Stomach (tissue), 19 donors: ENCODE results near the gene HECA. TPM values are rescaled to one million over a fixed set of nuclear protein-coding genes. Genes with fewer than 3 reads are reported as not detected.

Source experiments
- DNase-seq, 2 donors: peaks; one replicate each; pipeline versions ENCODE4 v3.0.0 to v3.0.0-alpha.2; 2013 to 2019
- H3K27ac ChIP-seq, 5 donors: fragments of 200-600 bp in 4 of 5; sonication (generic) in 4 of 5; one replicate each; pipeline ENCODE4 v1.5.1; 2013 to 2019; ENCODE audit warnings: mild to moderate bottlenecking in 1 of 5, moderate library complexity in 1 of 5
- H3K27me3 ChIP-seq, 3 donors: fragments of 200-600 bp; sonication (generic); one replicate each; pipeline ENCODE4 v1.5.1; 2017 to 2019; ENCODE audit warnings: mixed run types in 1 of 3
- H3K36me3 ChIP-seq, 4 donors: fragments of 200-600 bp; sonication (generic); 1 replicate in 3 of 4; 2 replicates in 1 of 4; pipeline ENCODE4 v1.5.1; 2016 to 2019
- H3K4me1 ChIP-seq, 4 donors: fragments of 200-600 bp; sonication (generic); one replicate each; pipeline ENCODE4 v1.5.1; 2016 to 2019
- H3K4me3 ChIP-seq, 4 donors: fragments of 200-600 bp; sonication (generic) in 3 of 4; one replicate each; pipeline ENCODE4 v1.5.1; 2016 to 2019; ENCODE audit warnings: mild to moderate bottlenecking in 1 of 4
- H3K9me3 ChIP-seq, 4 donors: fragments of 200-600 bp; sonication (generic); one replicate each; pipeline ENCODE4 v1.5.1; 2016 to 2019
- EP300 ChIP-seq: sonication (generic); formaldehyde crosslinking; IDR thresholded peaks from one replicate; pipeline ENCODE4 v1.6.1; 2017; ENCODE audit warnings: antibody characterized with exemption
- POLR2A ChIP-seq, 4 donors: fragments of 450-650 bp; IDR thresholded peaks; one replicate each; pipeline ENCODE4 v1.6.1; 2016; ENCODE audit warnings: antibody characterized with exemption in 4 of 4, control low read depth in 2 of 4, mild to moderate bottlenecking in 1 of 4, moderate library complexity in 1 of 4
- POLR2AphosphoS5 ChIP-seq, 3 donors: sonication (generic); formaldehyde crosslinking; IDR thresholded peaks; one replicate each; pipeline ENCODE4 v1.6.1; 2016; ENCODE audit warnings: antibody characterized with exemption in 3 of 3
- WGBS, 5 donors: extraction: QIAGEN DNeasy Blood & Tissue Kit in 3 of 5; methylation state at CpG; one replicate each; pipeline versions ENCODE4 v1.1.5 to v1.1.7; 2013 to 2018; 5-methylcytosine and 5-hydroxymethylcytosine counted together
- intact Hi-C: fragments of 100-400 bp; cut with DNase I; formaldehyde crosslinking; loops from one replicate; pipeline ENCODE4 v1.15.1; 2023; ENCODE audit warnings: low total_unique reads
- long read RNA-seq, 10 donors: transcript quantifications; one replicate each; lab custom pipeline, GENCODE V29; 2026
- polyA plus RNA-seq, 3 donors: library from polyadenylated mRNA; stranded (reverse); fragments of 200-250 nt; gene quantifications; one replicate each; pipeline ENCODE4 v1.2.3, GENCODE V29; 2013
- total RNA-seq, 5 donors: library from RNA; depleted of rRNA; stranded (reverse); fragments of >200 nt; gene quantifications; one replicate each; pipeline versions ENCODE4 v1.1.0 to v1.2.3, GENCODE V29; 2014 to 2016
- TF ChIP-seq, protein P1 (sequence below), 7 experiments: fragments of 450-650 bp in 4 of 7; fragments of 200-600 bp in 3 of 7; sonication (generic) in 3 of 7; IDR thresholded peaks; one replicate each; pipeline ENCODE4 v1.5.1; 2016 to 2019; ENCODE audit warnings: antibody characterized with exemption in 7 of 7, control low read depth in 2 of 7, mild to moderate bottlenecking in 1 of 7
- donor health status: healthy with polysubstance abuse.
- donor health status: Bipolar disorder and iron deficiency.
- donor health status: healthy.

Gene HECA, protein sequence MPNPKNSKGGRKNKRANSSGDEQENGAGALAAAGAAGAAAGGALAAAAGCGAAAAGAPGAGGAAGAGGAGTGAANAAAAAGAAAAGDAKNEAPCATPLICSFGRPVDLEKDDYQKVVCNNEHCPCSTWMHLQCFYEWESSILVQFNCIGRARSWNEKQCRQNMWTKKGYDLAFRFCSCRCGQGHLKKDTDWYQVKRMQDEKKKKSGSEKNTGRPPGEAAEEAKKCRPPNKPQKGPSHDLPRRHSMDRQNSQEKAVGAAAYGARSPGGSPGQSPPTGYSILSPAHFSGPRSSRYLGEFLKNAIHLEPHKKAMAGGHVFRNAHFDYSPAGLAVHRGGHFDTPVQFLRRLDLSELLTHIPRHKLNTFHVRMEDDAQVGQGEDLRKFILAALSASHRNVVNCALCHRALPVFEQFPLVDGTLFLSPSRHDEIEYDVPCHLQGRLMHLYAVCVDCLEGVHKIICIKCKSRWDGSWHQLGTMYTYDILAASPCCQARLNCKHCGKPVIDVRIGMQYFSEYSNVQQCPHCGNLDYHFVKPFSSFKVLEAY
- total RNA-seq = 10 to 100 TPM; 24.5 to 52.1 (median 37.7) TPM
- polyA plus RNA-seq = 10 to 100 TPM in 1 of 3 donors, 1 to 10 TPM in 2; 7.6 to 12.8 (median 8.3) TPM
- long read RNA-seq, donor 1 = 0 reads
- long read RNA-seq, donor 2, full-length matches to known transcripts = 2 of 2 reads
- long read RNA-seq, donor 2, partial matches to known transcripts = 0 of 2 reads
- long read RNA-seq, donor 2, other reads (novel, unspliced or antisense) = 0 of 2 reads
- long read RNA-seq, donor 3, full-length matches to known transcripts = 5 of 5 reads
- long read RNA-seq, donor 3, partial matches to known transcripts = 0 of 5 reads
- long read RNA-seq, donor 3, other reads (novel, unspliced or antisense) = 0 of 5 reads
- long read RNA-seq, donor 4 = 0 reads
- long read RNA-seq, donor 5, full-length matches to known transcripts = 1 of 1 reads
- long read RNA-seq, donor 5, partial matches to known transcripts = 0 of 1 reads
- long read RNA-seq, donor 5, other reads (novel, unspliced or antisense) = 0 of 1 reads
- long read RNA-seq, donor 6, full-length matches to known transcripts = 4 of 10 reads
- long read RNA-seq, donor 6, partial matches to known transcripts = 6 of 10 reads
- long read RNA-seq, donor 6, other reads (novel, unspliced or antisense) = 0 of 10 reads
- long read RNA-seq, donor 7, full-length matches to known transcripts = 1 of 1 reads
- long read RNA-seq, donor 7, partial matches to known transcripts = 0 of 1 reads
- long read RNA-seq, donor 7, other reads (novel, unspliced or antisense) = 0 of 1 reads
- long read RNA-seq, donor 8, full-length matches to known transcripts = 1 of 1 reads
- long read RNA-seq, donor 8, partial matches to known transcripts = 0 of 1 reads
- long read RNA-seq, donor 8, other reads (novel, unspliced or antisense) = 0 of 1 reads
- long read RNA-seq, donor 9, full-length matches to known transcripts = 1 of 11 reads
- long read RNA-seq, donor 9, partial matches to known transcripts = 10 of 11 reads
- long read RNA-seq, donor 9, other reads (novel, unspliced or antisense) = 0 of 11 reads
- long read RNA-seq, donor 10, full-length matches to known transcripts = 2 of 17 reads
- long read RNA-seq, donor 10, partial matches to known transcripts = 15 of 17 reads
- long read RNA-seq, donor 10, other reads (novel, unspliced or antisense) = 0 of 17 reads

DNA sequence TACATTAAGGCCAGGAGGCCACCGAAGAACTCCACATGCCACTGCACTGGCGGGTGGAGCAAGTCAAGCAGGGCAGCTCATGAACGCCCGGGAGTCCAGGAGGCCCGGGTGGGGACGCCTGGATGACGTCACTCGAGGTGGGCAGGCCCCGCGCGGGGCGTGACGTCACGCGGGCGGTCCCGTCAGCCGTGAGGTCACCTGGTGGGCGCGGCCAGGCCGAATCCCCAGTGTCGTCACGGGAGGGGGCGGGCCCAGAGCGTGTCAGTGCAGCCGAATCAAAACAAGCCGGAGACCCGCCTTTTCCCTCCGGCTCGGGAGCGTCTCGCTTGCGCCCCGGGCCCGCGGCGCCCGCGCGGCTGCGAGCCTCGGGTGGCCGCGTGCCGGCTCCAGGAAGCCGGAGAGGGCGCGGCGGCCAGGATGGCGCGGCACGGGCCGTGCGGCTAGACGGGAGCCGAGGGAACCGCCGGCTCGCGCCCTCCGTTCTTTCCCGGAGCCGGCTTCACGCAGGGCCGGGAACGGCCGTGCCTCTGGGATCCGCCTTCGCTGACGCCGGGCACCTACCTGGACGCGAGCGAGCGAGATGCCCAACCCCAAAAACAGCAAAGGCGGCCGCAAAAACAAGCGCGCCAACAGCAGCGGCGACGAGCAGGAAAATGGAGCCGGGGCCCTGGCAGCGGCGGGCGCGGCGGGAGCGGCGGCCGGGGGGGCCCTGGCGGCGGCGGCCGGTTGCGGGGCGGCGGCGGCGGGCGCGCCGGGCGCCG is at the start of gene HECA:
TSS of gene HECA (plus strand) at position 264 of the 761 bp plus-strand sequence. CDS start at position 581, 317 bp downstream.
- peak; percentile 21 for TF ChIP-seq EP300
- peak; percentile 45 to 94 (median 88) for TF ChIP-seq POLR2AphosphoS5 (IDR thresholded peaks at IDR 0.05)
- TF ChIP-seq, protein P1, sequence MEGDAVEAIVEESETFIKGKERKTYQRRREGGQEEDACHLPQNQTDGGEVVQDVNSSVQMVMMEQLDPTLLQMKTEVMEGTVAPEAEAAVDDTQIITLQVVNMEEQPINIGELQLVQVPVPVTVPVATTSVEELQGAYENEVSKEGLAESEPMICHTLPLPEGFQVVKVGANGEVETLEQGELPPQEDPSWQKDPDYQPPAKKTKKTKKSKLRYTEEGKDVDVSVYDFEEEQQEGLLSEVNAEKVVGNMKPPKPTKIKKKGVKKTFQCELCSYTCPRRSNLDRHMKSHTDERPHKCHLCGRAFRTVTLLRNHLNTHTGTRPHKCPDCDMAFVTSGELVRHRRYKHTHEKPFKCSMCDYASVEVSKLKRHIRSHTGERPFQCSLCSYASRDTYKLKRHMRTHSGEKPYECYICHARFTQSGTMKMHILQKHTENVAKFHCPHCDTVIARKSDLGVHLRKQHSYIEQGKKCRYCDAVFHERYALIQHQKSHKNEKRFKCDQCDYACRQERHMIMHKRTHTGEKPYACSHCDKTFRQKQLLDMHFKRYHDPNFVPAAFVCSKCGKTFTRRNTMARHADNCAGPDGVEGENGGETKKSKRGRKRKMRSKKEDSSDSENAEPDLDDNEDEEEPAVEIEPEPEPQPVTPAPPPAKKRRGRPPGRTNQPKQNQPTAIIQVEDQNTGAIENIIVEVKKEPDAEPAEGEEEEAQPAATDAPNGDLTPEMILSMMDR (IDR thresholded peaks at IDR 0.05) = no peak
- peak in 2 of 4 donors; percentile 10 to 11 for TF ChIP-seq POLR2A (IDR thresholded peaks at IDR 0.05)
- intact Hi-C loops = no loop called here
- Histone ChIP-seq H3K4me3 (peak within 1 kb of the TSS; percentile 64 to 91 (median 80)), H3K36me3 (no peaks in the 10 kb centered on the region), H3K9me3 (no peaks in the 10 kb centered on the region), H3K4me1 (peaks cover 0 to 64% (median 39%) of the 10 kb centered on the region in 4 donors), H3K27ac (peak within 1 kb of the TSS; percentile 89 to 99 (median 94)), H3K27me3 (no peaks in the 10 kb centered on the region)
- peak; percentile 98 to 99 for DNase-seq
- 1% methylated on average over 35 to 105 of the region's 105 CpGs for WGBS, 5 donors

DNA sequence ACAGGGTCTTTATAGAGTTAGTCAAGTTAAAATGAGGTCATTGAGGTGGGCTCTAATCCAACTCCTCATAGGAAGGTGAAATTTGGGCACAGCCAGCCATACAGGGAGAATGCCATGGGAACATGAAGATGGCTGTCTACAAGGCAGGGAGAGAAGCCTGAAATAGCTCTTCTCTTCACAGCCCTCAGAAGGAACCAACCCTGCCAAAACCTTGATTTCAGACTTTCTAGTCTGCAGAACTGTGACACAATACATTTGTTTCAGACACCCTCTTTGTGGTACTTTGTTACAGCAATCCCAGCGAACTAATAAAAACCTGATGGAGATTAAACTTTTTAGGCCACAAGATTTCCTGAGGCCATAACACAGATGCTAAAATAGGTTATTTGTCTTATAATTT is 43.1 kb upstream of the HECA start:
- Histone ChIP-seq H3K36me3 (no peaks in the 10 kb centered on the region), H3K9me3 (no peaks in the 10 kb centered on the region), H3K27ac (no peak overlapping the region), H3K4me3 (no peak overlapping the region), H3K4me1 (no peaks in the 10 kb centered on the region), H3K27me3 (no peaks in the 10 kb centered on the region)
- TF ChIP-seq, protein P1 (IDR thresholded peaks at IDR 0.05) = no peak
- TF ChIP-seq EP300 (no peak), POLR2AphosphoS5 (IDR thresholded peaks at IDR 0.05) (no peak), POLR2A (IDR thresholded peaks at IDR 0.05) (no peak)
- intact Hi-C loops = no loop called here
- WGBS, 5 donors = 76 to 100% (median 95%) methylated on average over 1 of the region's 1 CpG
- no peak for DNase-seq

DNA sequence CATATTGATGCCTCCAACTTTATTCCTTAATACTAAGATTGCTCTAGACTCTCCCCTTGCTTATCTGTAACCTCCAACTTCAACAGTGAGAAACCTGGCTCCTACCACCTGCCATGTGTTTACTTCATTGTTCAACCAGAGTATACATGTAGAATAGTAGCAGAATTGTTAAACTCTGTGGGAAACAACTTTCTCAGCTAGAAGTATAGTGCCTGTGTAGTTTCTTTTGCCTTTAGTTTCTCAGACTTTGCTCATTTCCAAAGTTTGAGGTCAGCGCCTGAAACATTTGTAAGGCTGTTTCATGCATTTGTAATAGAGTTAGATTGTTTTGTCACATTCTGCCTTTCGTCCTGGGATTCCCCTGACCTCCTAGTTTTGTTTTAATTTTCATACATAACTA is 34.9 kb upstream of the HECA start:
- H3K27ac ChIP-seq = no peak overlapping the region
- intact Hi-C loops = no loop called here
- no peaks in the 10 kb centered on the region for H3K9me3 ChIP-seq
- no peak overlapping the region for H3K4me3 ChIP-seq
- no peaks in the 10 kb centered on the region for H3K4me1 ChIP-seq
- TF ChIP-seq, protein P1 (IDR thresholded peaks at IDR 0.05) = no peak
- TF ChIP-seq EP300 = no peak
- no peak for TF ChIP-seq POLR2AphosphoS5 (IDR thresholded peaks at IDR 0.05)
- TF ChIP-seq POLR2A (IDR thresholded peaks at IDR 0.05) = no peak
- no peaks in the 10 kb centered on the region for H3K36me3 ChIP-seq
- WGBS, 5 donors = 79 to 88% (median 81%) methylated on average over 2 of the region's 2 CpGs
- DNase-seq = no peak
- H3K27me3 ChIP-seq = no peaks in the 10 kb centered on the region
